ENCODE data around the gene PIBF1.
A peak's percentile ranks its signal among the peaks of the same experiment; 100 is the strongest.
"Not testable (repeated sequence)": the region's sequence is repeated elsewhere in the genome, so short reads cannot be mapped to it uniquely, and the experiment has no call there.

PIBF1 gene

DNA sequence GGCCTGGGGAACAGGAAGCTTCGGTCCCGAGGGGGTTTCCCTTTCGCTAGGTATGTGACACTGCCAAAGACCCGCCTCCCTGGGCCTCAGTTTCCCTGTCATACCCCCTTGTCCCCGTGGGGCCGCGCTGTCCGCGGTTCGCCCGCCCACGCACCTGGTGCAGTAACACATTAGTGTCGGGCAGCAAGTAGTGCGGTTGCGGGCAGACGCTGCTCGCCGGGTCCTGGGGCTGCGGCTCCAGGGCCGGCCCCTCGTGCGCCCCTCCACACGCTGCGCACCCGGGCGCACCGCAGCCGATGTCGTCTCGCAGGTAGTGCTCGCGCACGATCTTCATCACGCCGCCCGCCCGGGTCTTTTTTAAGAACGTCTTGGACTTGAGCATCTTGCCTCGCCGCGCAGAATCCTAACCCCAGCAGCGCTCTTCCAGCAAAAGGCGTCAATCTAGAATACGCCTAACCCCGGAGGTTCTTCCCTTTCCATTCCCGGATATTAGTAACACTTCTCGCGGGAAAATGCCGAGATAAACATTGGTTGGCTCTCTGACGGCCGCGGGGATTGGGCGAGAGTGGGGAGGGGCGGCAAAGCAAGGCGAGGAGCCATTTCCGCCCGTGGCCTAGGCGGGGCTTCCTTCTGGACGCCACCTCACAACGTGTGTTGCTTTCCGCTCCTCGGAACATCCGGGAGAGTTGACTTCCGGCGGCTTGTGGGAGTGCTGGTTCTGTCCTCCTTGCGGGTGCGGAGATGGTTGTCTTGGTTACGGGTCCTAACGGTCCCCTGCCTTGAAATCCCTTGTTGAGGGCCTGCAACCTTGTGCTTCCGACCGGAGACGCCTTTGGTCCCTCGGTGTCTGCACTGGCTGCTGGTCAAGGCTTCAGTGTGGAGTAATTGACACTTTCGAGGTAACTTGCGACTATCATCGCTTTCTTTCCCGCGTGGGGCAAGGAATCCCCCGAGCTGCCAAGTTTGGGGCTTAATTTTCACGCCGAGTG lies at the start of gene PIBF1, which contains the start of gene DIS3:
Gene PIBF1 (plus strand): TSS at position 683 of the 989 bp plus-strand sequence. CDS start 1,337 bp downstream, outside the sequence.
Gene DIS3 (minus strand): TSS at position 450 of the 989 bp plus-strand sequence. CDS start 68 bp downstream, at position 382.
- peak within 1 kb of the TSS; percentile 81 for H3K27ac ChIP-seq
- DNase-seq (ENCODE audit: low read depth, low spot score) = peak; percentile 94

DNA sequence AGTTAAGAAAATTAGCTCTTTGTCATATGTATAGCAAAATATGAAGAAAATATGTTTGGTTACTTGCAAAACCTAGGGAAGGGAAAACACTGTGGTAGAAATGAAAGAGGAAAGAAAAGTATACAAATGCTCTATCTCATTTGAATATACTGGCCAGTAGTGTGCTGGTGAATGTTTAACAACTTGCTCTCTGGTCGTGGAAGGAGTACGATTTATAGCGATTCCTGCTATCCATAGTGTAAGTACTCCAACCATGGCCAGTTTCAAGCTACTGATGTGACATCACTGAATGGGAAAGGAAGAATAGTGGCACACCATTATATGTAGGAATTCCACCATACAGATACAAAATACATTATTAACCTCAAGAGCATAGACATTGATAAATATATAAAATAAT lies 44.9 kb upstream of the PIBF1 start:
- DNase-seq (ENCODE audit: low read depth, low spot score) = no peak
- H3K27ac ChIP-seq = no peak overlapping the region

- DNase-seq (ENCODE audit: low read depth, low spot score) = no peak
- no peak overlapping the region for H3K27ac ChIP-seq
Measured at GRCh38 chr13:72740015-72740414, 41.9 kb upstream of the PIBF1 start.

- DNase-seq (ENCODE audit: low read depth, low spot score) = no peak
- no peak overlapping the region for H3K27ac ChIP-seq
Measured at GRCh38 chr13:72745260-72745659, 36.7 kb upstream of the PIBF1 start.

- H3K27ac ChIP-seq = no peak overlapping the region
- no peak for DNase-seq (ENCODE audit: low read depth, low spot score)
Measured at GRCh38 chr13:72751220-72751619, 30.7 kb upstream of the PIBF1 start.

DNA sequence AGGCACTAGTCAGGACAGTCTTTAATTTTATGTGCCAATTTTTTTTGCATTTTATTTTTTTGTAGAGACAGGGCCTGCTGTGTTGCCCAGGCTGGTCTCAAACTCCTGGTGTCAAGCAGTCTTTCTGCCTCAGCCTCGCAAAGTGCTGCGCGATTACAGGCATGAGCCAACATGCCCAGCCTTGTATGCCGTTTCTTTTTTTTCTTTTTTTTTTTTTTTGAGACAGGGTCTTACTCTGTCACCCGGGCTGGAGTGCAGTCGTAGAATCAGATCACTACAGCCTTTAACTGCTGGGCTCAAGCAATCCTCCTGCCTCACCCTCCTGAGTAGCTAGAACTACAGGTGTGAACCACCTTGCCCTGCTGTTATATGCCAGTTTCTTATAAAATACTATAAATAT lies 27.8 kb upstream of the PIBF1 start:
- DNase-seq (ENCODE audit: low read depth, low spot score) = no peak

DNA sequence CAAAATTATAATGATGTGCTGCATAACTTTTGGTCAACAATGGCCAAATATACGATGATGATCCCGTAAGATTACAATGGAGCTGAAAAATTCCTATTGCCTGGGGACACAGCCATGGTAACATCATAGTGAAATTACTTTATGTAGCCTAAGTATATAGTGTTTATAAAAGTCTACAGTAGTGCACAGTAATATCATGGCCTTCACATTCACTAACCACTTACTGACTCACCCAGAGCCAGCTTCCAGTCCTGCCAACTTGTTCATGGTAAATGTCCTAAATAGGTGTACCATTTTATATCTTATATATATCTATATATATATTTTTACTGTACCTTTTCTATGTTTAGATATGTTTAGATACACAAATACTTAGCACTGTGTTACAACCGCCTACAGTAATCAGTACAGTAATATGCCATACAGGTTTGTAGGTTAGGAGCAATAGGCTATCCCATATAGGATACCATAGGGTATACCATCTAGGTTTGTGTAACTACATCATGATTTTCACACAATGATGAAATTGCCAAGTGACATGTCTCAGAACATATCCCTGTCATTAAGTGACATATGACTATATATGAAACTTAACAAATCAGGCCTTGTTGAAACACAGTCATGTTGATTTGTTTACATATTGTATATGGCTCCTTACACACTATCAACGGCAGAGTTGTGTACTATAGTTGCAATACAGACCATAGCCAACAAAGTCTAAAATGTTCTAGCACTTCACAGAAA lies 24.0 kb upstream of the PIBF1 start:
- no peak for DNase-seq (ENCODE audit: low read depth, low spot score)
- peak overlapping the region; percentile 3 for H3K27ac ChIP-seq

More for the DNA sequence above, 27.8 kb upstream of the PIBF1 start:
- H3K27ac ChIP-seq = peak overlapping the region; percentile 19

- H3K27ac ChIP-seq = no peak overlapping the region
- DNase-seq (ENCODE audit: low read depth, low spot score) = no peak
Measured at GRCh38 chr13:72760189-72760588, 21.7 kb upstream of the PIBF1 start.

DNA sequence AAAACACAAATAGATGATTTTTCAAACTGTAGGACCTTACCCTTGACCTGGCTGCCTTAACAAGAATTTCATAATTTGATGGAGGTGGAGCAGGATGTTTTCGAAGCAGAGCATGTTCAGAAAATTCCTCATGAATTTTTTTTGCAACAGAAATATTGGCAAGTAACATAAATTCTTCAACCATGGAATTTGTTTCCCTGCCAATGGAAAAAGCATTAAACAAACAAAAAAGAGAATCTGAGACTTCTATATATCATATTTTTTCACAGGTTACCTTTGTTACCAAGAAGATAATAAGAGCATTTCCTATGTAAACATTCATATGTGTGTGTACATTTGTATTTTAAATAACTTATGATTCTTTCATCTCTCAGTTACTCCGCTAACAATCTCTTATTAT lies 18.5 kb upstream of the PIBF1 start:
- no peak for DNase-seq (ENCODE audit: low read depth, low spot score)
- no peak overlapping the region for H3K27ac ChIP-seq

DNA sequence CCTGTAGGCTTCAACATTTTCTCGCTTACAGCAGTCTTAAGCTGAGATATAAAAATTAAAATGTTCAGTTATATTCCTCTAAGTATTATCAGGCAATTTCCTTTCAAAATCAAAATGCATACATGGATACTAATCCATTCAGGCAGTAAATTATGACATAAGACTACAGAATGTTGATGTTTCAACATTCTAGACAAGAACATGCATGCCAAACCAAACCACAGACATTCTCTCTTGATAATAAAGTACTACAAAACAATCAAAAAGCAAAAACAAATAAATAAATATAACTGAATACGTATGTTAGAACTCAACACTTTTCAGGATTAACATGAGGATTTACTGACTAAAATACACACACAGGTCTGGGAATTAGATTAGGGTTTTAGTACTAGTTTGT lies 7.9 kb upstream of the PIBF1 start:
- H3K27ac ChIP-seq = peak overlapping the region; percentile 17
- peak; percentile 45 for DNase-seq (ENCODE audit: low read depth, low spot score)

DNA sequence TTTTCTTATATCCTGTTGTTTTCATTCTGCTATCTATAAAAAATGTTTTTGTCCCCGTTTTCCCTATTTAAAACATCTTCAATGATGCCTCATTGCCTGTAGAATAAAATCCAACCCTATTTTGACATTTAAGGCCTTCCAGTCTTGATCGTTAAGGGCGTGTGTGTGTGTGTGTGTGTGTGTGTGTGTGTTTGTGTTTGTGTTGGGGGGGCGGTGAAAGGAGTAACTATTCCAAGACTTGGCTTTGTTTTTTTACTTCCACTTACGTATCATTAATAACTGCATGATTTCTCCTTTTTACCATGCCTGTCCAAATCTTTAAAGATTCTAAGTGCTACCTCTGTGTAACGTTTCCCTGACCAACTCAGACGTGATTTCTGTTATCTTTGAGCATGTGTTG lies 784 bp downstream of the PIBF1 start:
- no peak for DNase-seq (ENCODE audit: low read depth, low spot score)
- H3K27ac ChIP-seq = peak overlapping the region; percentile 81

DNA sequence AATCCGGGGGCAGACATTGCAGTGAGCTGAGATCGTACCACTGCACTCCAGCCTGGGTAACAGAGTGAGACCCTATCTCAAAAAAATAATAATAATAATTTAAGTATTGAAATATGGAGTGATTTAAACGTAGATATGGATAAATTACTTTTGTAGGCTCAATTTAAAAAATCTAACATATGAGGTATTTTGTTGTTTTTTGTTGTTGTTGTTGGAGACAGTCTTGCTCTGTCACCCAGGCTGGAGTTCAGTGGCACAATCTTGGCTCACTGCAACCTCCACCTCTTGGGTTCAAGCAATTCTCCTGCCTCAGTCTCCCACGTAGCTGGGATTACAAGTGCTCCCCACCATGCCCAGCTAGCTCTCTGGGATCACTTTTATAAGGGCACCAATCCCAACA lies 2.7 kb downstream of the PIBF1 start:
- DNase-seq (ENCODE audit: low read depth, low spot score); H3K27ac ChIP-seq: not testable (repeated sequence)

DNA sequence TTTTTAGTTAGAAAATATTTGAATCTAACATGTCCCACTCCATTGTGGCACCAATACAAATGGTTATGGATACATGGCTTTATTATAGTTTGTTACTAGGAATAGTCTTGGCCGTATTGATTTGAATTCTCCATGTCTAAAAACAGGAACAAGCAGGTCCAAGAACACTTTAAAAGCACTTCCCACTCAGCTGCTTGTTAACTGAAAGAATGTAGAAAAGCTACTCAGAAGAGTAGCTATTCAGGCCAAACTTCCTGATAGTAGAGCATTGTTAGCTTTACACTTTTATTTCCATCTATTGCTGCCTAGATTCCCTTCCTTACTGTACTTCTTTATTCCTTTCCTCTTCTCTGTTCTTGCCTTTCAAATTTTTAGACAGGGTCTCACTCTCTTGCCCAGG lies 6.9 kb downstream of the PIBF1 start:
- H3K27ac ChIP-seq = no peak overlapping the region
- DNase-seq (ENCODE audit: low read depth, low spot score) = no peak

- DNase-seq (ENCODE audit: low read depth, low spot score) = no peak
- no peak overlapping the region for H3K27ac ChIP-seq
Measured at GRCh38 chr13:72792640-72793039, 10.7 kb downstream of the PIBF1 start.

- no peak overlapping the region for H3K27ac ChIP-seq
- no peak for DNase-seq (ENCODE audit: low read depth, low spot score)
Measured at GRCh38 chr13:72798817-72799216, 16.9 kb downstream of the PIBF1 start.

DNA sequence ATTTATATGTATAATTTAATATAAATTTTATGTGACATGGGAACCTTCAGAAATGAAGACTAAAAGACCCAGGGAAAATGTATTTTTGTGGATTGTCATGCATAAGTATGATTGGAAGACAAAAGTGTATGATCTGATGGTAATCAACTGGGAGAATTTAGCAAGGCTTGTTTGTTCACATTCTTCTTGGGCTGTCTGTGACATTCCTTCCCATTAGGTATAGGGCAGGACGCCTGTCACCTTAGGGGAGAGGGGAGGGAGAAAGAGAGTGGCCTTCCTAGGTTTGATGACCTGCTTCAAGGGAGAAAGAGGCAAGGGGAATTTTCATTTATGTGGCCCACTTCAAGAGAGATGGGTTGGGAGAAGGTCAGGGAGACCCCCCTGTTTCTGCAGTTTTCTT lies 22.4 kb downstream of the PIBF1 start:
- DNase-seq (ENCODE audit: low read depth, low spot score) = no peak
- H3K27ac ChIP-seq = no peak overlapping the region

DNA sequence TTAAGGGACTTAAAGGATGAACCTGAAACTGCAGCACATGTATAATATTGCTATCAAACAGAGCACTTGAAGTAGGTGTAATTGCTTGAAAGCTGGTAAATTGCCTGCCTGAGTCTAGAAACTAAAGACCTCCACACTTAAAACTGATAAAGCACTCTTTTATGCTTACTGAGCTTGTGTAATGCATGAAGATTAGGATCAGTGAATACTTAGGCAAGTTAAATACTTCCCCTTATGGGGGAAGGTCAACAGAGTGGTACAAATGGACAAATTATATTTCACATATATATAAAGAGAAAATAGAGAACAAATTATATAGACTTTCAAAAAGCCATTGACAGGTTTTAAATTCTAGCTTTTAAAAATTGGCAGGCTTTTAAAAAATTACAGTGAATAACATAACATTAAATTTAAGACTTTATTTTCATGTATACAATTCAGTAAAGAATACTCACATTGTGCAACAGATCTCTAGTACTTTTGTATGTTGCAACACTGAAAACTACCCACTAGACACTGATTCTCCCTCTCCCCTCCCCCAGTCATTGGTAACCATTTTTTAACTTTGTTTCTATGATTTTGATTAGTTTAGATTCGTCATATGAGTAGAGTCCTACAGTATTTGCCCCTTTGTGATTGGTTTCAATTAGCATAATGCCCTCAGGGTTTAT lies 23.9 kb downstream of the PIBF1 start:
- no peak for DNase-seq (ENCODE audit: low read depth, low spot score)
- no peak overlapping the region for H3K27ac ChIP-seq

DNA sequence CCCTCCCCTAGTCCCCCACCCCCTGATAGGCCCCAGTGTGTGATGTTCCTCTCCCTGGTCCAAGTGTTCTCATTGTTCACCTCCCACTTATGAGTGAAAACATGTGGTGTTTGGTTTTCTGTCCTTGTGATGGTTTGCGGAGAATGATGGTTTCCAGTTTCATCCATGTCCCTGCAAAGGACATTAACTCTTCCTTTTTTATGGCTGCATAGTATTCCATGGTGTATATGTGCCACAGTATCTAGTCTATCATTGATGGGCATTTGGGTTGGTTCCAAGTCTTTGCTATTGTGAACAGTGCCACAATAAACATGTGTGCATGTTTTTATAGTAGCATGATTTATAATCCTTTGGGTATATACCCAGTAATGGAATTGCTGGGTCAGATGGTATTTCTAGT lies 24.6 kb downstream of the PIBF1 start:
- not testable (repeated sequence) for H3K27ac ChIP-seq; DNase-seq (ENCODE audit: low read depth, low spot score)

DNA sequence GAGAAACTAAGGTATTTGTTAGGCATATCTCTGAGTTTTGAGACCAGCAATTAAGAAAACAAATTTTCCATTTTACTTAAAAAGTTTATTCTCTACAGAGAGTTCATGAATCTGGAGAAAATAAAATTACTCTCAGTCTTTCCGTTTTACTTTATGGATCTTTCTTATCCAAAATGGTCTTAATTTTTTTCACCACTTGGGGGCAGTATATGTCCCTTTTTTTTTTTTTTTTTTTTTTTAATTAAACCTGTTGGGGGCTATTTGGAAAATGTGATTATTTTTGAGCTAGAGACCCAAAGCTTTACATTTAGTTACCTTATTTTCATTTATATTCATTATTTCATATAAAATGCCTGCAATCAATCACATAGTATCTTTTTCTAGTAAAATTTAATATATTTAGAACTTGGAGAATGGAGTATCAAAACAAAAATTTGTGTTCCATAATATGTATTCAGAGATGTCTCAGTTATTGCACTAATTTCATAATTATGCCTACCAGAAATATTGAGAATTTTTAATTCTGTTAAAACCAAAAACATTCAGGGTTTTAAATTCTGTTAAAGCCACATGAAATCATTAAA lies 27.1 kb downstream of the PIBF1 start:
- H3K27ac ChIP-seq = peak overlapping the region; percentile 14
- no peak for DNase-seq (ENCODE audit: low read depth, low spot score)
